ENCODE measurements around the gene MYH14.

GRCh38 chr19:50242581-50242980 is 39.2 kb downstream of the MYH14 start:
- no peak for TF ChIP-seq BMI1 (IDR thresholded peaks at IDR 0.05; ENCODE audit: borderline replicate concordance)
- no peak for TF ChIP-seq EP300 (IDR thresholded peaks at IDR 0.05; ENCODE audit: borderline replicate concordance in 1 of 2, control insufficient read depth in 1 of 2, low read depth in 2 of 2, low read length in 2 of 2)
- no peak for TF ChIP-seq PBX3 (IDR thresholded peaks at IDR 0.05; ENCODE audit: insufficient replicate concordance, low read depth, low read length)
- TF ChIP-seq ZNF687 (IDR thresholded peaks at IDR 0.05): no peak
- TF ChIP-seq E2F8 (IDR thresholded peaks at IDR 0.05; ENCODE audit: low read depth, partially characterized antibody): no peak
- no peak for TF ChIP-seq SUZ12 (IDR thresholded peaks at IDR 0.05; ENCODE audit: unreplicated experiment)

All from GM12878 (cell line).